HEK293 (cell line): Measurements from ENCODE around the gene SCNN1G.

Source experiments
- CTCF ChIP-seq: fragments of 450-650 bp; formaldehyde crosslinking; IDR thresholded peaks from 2 replicates; pipeline ENCODE4 v1.5.1; 2016; ENCODE audit warnings: missing biosample characterization, missing genetic modification characterization
- TCF7L2 ChIP-seq: IDR thresholded peaks from 2 replicates; pipeline ENCODE4 v1.6.1; 2011; ENCODE audit warnings: low read depth, mild to moderate bottlenecking, inconsistent platforms, low read length, moderate library complexity, borderline replicate concordance
- YY1 ChIP-seq: fragments of 450-650 bp; formaldehyde crosslinking; IDR thresholded peaks from 2 replicates; pipeline ENCODE4 v1.5.1; 2018; ENCODE audit warnings: missing biosample characterization, missing genetic modification characterization
- ZBTB17 ChIP-seq: fragments of 450-650 bp; formaldehyde crosslinking; IDR thresholded peaks from 2 replicates; pipeline ENCODE4 v1.5.1; 2016; ENCODE audit warnings: missing biosample characterization, missing genetic modification characterization
- ZBTB26 ChIP-seq: fragments of 450-650 bp; formaldehyde crosslinking; optimal IDR thresholded peaks from 2 replicates; pipeline ENCODE3; 2016; ENCODE audit warnings: missing biosample characterization, mild to moderate bottlenecking, missing genetic modification characterization
- ZNF138 ChIP-seq: fragments of 450-650 bp; formaldehyde crosslinking; IDR thresholded peaks from 2 replicates; pipeline ENCODE4 v1.5.1; 2016; ENCODE audit warnings: missing biosample characterization, missing genetic modification characterization, borderline replicate concordance
- ZNF302 ChIP-seq: fragments of 450-650 bp; formaldehyde crosslinking; IDR thresholded peaks from 2 replicates; pipeline ENCODE4 v1.5.1; 2016; ENCODE audit warnings: missing biosample characterization, missing genetic modification characterization, low read depth
- ZNF514 ChIP-seq: fragments of 450-650 bp; formaldehyde crosslinking; IDR thresholded peaks from 2 replicates; pipeline ENCODE4 v1.5.1; 2016; ENCODE audit warnings: missing biosample characterization, missing genetic modification characterization
- ZNF830 ChIP-seq: fragments of 450-650 bp; IDR thresholded peaks from 2 replicates; pipeline ENCODE4 v1.5.0; 2018; ENCODE audit warnings: missing biosample characterization, missing genetic modification characterization, low read depth, mild to moderate bottlenecking, moderate library complexity
- ZSCAN23 ChIP-seq: fragments of 450-650 bp; formaldehyde crosslinking; IDR thresholded peaks from 2 replicates; pipeline ENCODE4 v1.5.1; 2016; ENCODE audit warnings: missing biosample characterization, missing genetic modification characterization
- TF ChIP-seq, protein P1 (sequence below): fragments of 450-650 bp; formaldehyde crosslinking; IDR thresholded peaks from 2 replicates; pipeline ENCODE4; 2016; ENCODE audit warnings: missing biosample characterization, missing genetic modification characterization
- TF ChIP-seq, protein P2 (sequence below): fragments of 450-650 bp; formaldehyde crosslinking; IDR thresholded peaks from 2 replicates; pipeline ENCODE4 v1.5.1; 2016; ENCODE audit warnings: missing biosample characterization, missing genetic modification characterization

DNA sequence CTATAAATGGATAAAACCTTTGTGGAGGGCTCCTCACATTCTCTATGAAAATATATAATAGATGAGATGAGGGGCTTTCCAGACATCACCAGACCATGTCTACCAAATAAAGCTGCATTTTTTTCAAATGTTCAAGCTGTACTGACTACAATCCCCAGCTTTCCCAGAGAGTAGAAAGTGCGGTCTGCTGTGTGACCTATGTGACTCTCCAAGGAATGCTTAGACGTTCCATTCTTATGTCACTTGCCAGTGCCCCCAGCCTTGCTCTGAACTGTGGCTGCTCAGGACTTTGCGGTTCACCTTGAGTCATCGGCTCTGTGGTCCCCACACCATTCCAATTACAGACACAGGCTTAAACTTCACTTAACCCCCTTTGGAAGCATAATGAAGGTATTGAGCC, 71.8 kb downstream of the SCNN1G start:
- no peak for TF ChIP-seq ZNF138 (tag by site-specific recombination)
- TF ChIP-seq ZBTB17 (tag by site-specific recombination): no peak
- no peak for TF ChIP-seq CTCF (tag by site-specific recombination)
- TF ChIP-seq ZSCAN23 (tag by site-specific recombination): no peak
- TF ChIP-seq, protein P1, sequence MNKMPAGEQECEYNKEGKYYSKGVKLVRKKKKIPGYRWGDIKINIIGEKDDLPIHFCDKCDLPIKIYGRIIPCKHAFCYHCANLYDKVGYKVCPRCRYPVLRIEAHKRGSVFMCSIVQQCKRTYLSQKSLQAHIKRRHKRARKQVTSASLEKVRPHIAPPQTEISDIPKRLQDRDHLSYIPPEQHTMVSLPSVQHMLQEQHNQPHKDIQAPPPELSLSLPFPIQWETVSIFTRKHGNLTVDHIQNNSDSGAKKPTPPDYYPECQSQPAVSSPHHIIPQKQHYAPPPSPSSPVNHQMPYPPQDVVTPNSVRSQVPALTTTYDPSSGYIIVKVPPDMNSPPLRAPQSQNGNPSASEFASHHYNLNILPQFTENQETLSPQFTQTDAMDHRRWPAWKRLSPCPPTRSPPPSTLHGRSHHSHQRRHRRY (tag by site-specific recombination): no peak
- TF ChIP-seq TCF7L2: no peak
- TF ChIP-seq YY1: no peak
- no peak for TF ChIP-seq ZBTB26
- TF ChIP-seq ZNF302 (tag by site-specific recombination): no peak
- TF ChIP-seq ZNF514: no peak
- TF ChIP-seq, protein P2, sequence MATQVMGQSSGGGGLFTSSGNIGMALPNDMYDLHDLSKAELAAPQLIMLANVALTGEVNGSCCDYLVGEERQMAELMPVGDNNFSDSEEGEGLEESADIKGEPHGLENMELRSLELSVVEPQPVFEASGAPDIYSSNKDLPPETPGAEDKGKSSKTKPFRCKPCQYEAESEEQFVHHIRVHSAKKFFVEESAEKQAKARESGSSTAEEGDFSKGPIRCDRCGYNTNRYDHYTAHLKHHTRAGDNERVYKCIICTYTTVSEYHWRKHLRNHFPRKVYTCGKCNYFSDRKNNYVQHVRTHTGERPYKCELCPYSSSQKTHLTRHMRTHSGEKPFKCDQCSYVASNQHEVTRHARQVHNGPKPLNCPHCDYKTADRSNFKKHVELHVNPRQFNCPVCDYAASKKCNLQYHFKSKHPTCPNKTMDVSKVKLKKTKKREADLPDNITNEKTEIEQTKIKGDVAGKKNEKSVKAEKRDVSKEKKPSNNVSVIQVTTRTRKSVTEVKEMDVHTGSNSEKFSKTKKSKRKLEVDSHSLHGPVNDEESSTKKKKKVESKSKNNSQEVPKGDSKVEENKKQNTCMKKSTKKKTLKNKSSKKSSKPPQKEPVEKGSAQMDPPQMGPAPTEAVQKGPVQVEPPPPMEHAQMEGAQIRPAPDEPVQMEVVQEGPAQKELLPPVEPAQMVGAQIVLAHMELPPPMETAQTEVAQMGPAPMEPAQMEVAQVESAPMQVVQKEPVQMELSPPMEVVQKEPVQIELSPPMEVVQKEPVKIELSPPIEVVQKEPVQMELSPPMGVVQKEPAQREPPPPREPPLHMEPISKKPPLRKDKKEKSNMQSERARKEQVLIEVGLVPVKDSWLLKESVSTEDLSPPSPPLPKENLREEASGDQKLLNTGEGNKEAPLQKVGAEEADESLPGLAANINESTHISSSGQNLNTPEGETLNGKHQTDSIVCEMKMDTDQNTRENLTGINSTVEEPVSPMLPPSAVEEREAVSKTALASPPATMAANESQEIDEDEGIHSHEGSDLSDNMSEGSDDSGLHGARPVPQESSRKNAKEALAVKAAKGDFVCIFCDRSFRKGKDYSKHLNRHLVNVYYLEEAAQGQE (tag by site-specific recombination): no peak
- TF ChIP-seq ZNF830 (tag by site-specific recombination): no peak
